Endothelial cell of umbilical vein (primary cell): ENCODE results near the gene ZNF23. TPM values are rescaled to one million over a fixed set of nuclear protein-coding genes. Genes with fewer than 3 reads are reported as not detected.

Experiments
- BruUV-seq: library from RNA; stranded (reverse); fragments of 400-500 nt; replicated peaks from 2 replicates; lab custom pipeline; 2021; lab: Mats Ljungman, UMichigan
- CTCF ChIA-PET: fragments of 300-600, 350-600 bp; sonication (Branson Sonifier 250); formaldehyde crosslinking; loops from one replicate; lab custom pipeline; 2021; ENCODE audit warnings: antibody characterized with exemption, inconsistent platforms; lab: Charles Lee
- POLR2A ChIA-PET: fragments of 300-600, 350-600 bp; sonication (Branson Sonifier 250); formaldehyde crosslinking; loops from one replicate; lab custom pipeline; 2021; ENCODE audit warnings: antibody characterized with exemption, inconsistent platforms; lab: Charles Lee
- DNase-seq: peaks from one replicate; pipeline ENCODE4 v3.0.0-alpha.2; 2011; ENCODE audit warnings: low read depth, low spot score
- FAIRE-seq: peaks from 2 replicates; lab custom pipeline; 2011; peaks lifted over from hg19 to GRCh38; lab: Jason Lieb, UNC
- H2AFZ ChIP-seq: 2 replicates; pipeline ENCODE4 v1.6.0; 2012; ENCODE audit warnings: low read depth, low read length, control low read depth, inconsistent platforms
- H3K27ac ChIP-seq: 2 replicates; pipeline ENCODE4 v1.5.1; 2011; ENCODE audit warnings: low read depth, mild to moderate bottlenecking, control low read depth, low read length, moderate library complexity; ENCODE audit not compliant: insufficient read depth
- H3K27me3 ChIP-seq, 2 experiments: 2 replicates each; pipeline versions ENCODE4 v1.6.0 to v1.6.1; 2011; ENCODE audit warnings: low read length in 2 of 2, mixed read lengths in 1 of 2; ENCODE audit not compliant: control insufficient read depth in 2 of 2, insufficient read depth in 2 of 2
- H3K36me3 ChIP-seq, 2 experiments: 2 replicates in 1 of 2; 3 replicates in 1 of 2; pipeline ENCODE4 v1.5.1; 2011; ENCODE audit warnings: low read length in 2 of 2, mild to moderate bottlenecking in 1 of 2, moderate library complexity in 1 of 2; ENCODE audit not compliant: control insufficient read depth in 2 of 2, insufficient read depth in 2 of 2; ENCODE audit errors: extremely low read depth in 1 of 2
- H3K4me1 ChIP-seq: 3 replicates; pipeline ENCODE4 v1.5.1; 2011; ENCODE audit warnings: mild to moderate bottlenecking, low read length; ENCODE audit not compliant: control insufficient read depth, insufficient read depth; ENCODE audit errors: extremely low read depth
- H3K4me2 ChIP-seq: 2 replicates; pipeline ENCODE4 v1.6.1; 2011; ENCODE audit warnings: low read length, control low read depth, mixed read lengths; ENCODE audit not compliant: insufficient read depth
- H3K4me3 ChIP-seq, 3 experiments: fragments of 200-600 bp in 1 of 3; sonication (generic), shearing (Covaris generic) in 1 of 3; replicated peaks in 1 of 3; 2 replicates each; pipeline ENCODE4 v1.5.1; 2011 to 2016; ENCODE audit warnings: control low read depth in 3 of 3, low read length in 3 of 3, mild to moderate bottlenecking in 2 of 3, inconsistent platforms in 1 of 3, low read depth in 1 of 3, moderate library complexity in 1 of 3; ENCODE audit not compliant: insufficient read depth in 1 of 3
- H3K79me2 ChIP-seq: 2 replicates; pipeline ENCODE4 v1.6.0; 2012; ENCODE audit warnings: low read length, inconsistent platforms; ENCODE audit not compliant: control insufficient read depth, insufficient read depth
- H3K9ac ChIP-seq: replicated peaks from 2 replicates; pipeline ENCODE3; 2011; ENCODE audit warnings: low read length, control low read depth; ENCODE audit not compliant: insufficient read depth; ENCODE audit errors: extremely low read depth
- H3K9me1 ChIP-seq: replicated peaks from 3 replicates; pipeline ENCODE4 v1.6.0; 2011; ENCODE audit warnings: mild to moderate bottlenecking, low read length; ENCODE audit not compliant: control insufficient read depth, insufficient read depth; ENCODE audit errors: extremely low read depth
- H3K9me3 ChIP-seq: replicated peaks from 2 replicates; pipeline ENCODE4 v1.5.1; 2012; ENCODE audit warnings: low read length, inconsistent platforms; ENCODE audit not compliant: control insufficient read depth, insufficient read depth
- H4K20me1 ChIP-seq: replicated peaks from 2 replicates; pipeline ENCODE3; 2011; ENCODE audit warnings: mild to moderate bottlenecking, low read length; ENCODE audit not compliant: control insufficient read depth, insufficient read depth; ENCODE audit errors: extremely low read depth
- EZH2 ChIP-seq: IDR thresholded peaks from 2 replicates; pipeline ENCODE4 v1.6.1; 2012; ENCODE audit warnings: borderline replicate concordance, low read depth, mild to moderate bottlenecking, moderate library complexity, low read length, inconsistent platforms; ENCODE audit not compliant: severe bottlenecking
- FOS ChIP-seq: IDR thresholded peaks from 2 replicates; pipeline ENCODE4 v1.6.1; 2011; ENCODE audit warnings: mild to moderate bottlenecking, low read length, moderate library complexity, borderline replicate concordance; ENCODE audit not compliant: insufficient read depth
- GATA2 ChIP-seq: IDR thresholded peaks from 2 replicates; pipeline ENCODE4 v1.7.0; 2011; ENCODE audit warnings: low read depth, mild to moderate bottlenecking, moderate library complexity, mixed read lengths, low read length; ENCODE audit not compliant: insufficient read length, insufficient read depth
- JUN ChIP-seq: IDR thresholded peaks from 2 replicates; pipeline ENCODE4 v1.6.1; 2011; ENCODE audit warnings: borderline replicate concordance, low read depth; ENCODE audit not compliant: insufficient read length, insufficient read depth
- MYC ChIP-seq: IDR thresholded peaks from one replicate; pipeline ENCODE4 v1.6.1; 2011; ENCODE audit warnings: mild to moderate bottlenecking, low read depth, low read length
- POLR2A ChIP-seq: IDR thresholded peaks from 2 replicates; pipeline ENCODE4 v1.6.1; 2012; ENCODE audit warnings: low read depth, mild to moderate bottlenecking, control low read depth, low read length
- POLR2AphosphoS5 ChIP-seq: IDR thresholded peaks from 2 replicates; pipeline ENCODE4 v1.6.1; 2012; ENCODE audit warnings: low read depth, mild to moderate bottlenecking, control low read depth, low read length, moderate library complexity; ENCODE audit not compliant: insufficient read depth
- dilution Hi-C: fragments of 300-500 bp; cut with MboI; formaldehyde crosslinking; loops from one replicate; pipeline ENCODE4 v1.15.0; 2019; ENCODE audit warnings: low sequenced_read_pairs; ENCODE audit not compliant: extremely low pct_ligation_motif_present
- intact Hi-C: fragments of 100-400 bp; cut with micrococcal nuclease; formaldehyde crosslinking; loops from one replicate; pipeline ENCODE4 v1.10.0; 2022
- polyA plus RNA-seq, 4 experiments: library from polyadenylated mRNA; depleted of rRNA in 3 of 4; stranded (reverse) in 3 of 4; unstranded in 1 of 4; fragments of >200 nt; gene quantifications; 2 replicates each; pipeline versions ENCODE4 v1.2.1 to v1.2.3, GENCODE V29; 2011 to 2012; ENCODE audit warnings: missing spikeins in 1 of 4
- total RNA-seq: library from RNA; stranded (reverse); gene quantifications from 2 replicates; pipeline ENCODE4 v1.2.3, GENCODE V29; 2021
- TF ChIP-seq, protein P1 (sequence below): IDR thresholded peaks from 2 replicates; pipeline ENCODE4 v1.6.1; 2011; ENCODE audit not compliant: insufficient read depth, insufficient read length
- TF ChIP-seq, protein P2 (sequence below), 2 donors: IDR thresholded peaks; 1 replicate in 1 of 2; 2 replicates in 1 of 2; pipeline ENCODE4 v1.5.1; 2011; ENCODE audit warnings: low read length in 2 of 2, mild to moderate bottlenecking in 2 of 2, moderate library complexity in 2 of 2, control low read depth in 1 of 2, inconsistent platforms in 1 of 2, low read depth in 1 of 2; ENCODE audit not compliant: insufficient read depth in 1 of 2; ENCODE audit errors: extremely low read depth in 1 of 2

Gene ZNF23
- total and polyA plus RNA-seq, 2 donors (not counting 3 experiments of a cell fraction or from before 2014, with no cell fraction given) = 2.1 to 6.4 TPM

GRCh38 chr16:71492786-71493185, 30.7 kb upstream of the ZNF23 start:
- Histone ChIP-seq H2AFZ (no peak overlapping the region), H3K4me1 (no peaks in the 10 kb centered on the region), H3K9me3 (no peaks in the 10 kb centered on the region), H3K36me3 (no peaks in the 10 kb centered on the region), H3K27me3 (peaks cover 0 to 5% of the 10 kb centered on the region in 2 experiments), H3K27ac (no peak overlapping the region), H3K9ac (no peak overlapping the region), H3K79me2 (no peaks in the 10 kb centered on the region), H3K9me1 (no peaks in the 10 kb centered on the region), H3K4me3 (no peak overlapping the region), H4K20me1 (no peaks in the 10 kb centered on the region), H3K4me2 (no peak overlapping the region)
- DNase-seq (no peak), FAIRE-seq (no peak)
- POLR2A ChIA-PET = no interaction called here
- dilution Hi-C loops (no loop called here), intact Hi-C loops (no loop called here)
- TF ChIP-seq, protein P1, sequence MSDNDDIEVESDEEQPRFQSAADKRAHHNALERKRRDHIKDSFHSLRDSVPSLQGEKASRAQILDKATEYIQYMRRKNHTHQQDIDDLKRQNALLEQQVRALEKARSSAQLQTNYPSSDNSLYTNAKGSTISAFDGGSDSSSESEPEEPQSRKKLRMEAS = no peak
- TF ChIP-seq JUN = no peak
- TF ChIP-seq GATA2 = no peak
- TF ChIP-seq FOS = no peak
- TF ChIP-seq, protein P2, sequence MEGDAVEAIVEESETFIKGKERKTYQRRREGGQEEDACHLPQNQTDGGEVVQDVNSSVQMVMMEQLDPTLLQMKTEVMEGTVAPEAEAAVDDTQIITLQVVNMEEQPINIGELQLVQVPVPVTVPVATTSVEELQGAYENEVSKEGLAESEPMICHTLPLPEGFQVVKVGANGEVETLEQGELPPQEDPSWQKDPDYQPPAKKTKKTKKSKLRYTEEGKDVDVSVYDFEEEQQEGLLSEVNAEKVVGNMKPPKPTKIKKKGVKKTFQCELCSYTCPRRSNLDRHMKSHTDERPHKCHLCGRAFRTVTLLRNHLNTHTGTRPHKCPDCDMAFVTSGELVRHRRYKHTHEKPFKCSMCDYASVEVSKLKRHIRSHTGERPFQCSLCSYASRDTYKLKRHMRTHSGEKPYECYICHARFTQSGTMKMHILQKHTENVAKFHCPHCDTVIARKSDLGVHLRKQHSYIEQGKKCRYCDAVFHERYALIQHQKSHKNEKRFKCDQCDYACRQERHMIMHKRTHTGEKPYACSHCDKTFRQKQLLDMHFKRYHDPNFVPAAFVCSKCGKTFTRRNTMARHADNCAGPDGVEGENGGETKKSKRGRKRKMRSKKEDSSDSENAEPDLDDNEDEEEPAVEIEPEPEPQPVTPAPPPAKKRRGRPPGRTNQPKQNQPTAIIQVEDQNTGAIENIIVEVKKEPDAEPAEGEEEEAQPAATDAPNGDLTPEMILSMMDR (IDR thresholded peaks at IDR 0.05; ENCODE audit: extremely low read depth in 1 of 2, insufficient read depth in 1 of 2, low read depth in 1 of 2, low read length in 2 of 2) = no peak
- no peak for TF ChIP-seq POLR2A
- TF ChIP-seq EZH2 = no peak
- no peak for TF ChIP-seq POLR2AphosphoS5
- no peak for TF ChIP-seq MYC
- CTCF ChIA-PET = interaction anchor here (1.7 to 2.9 kb wide), 2 partner anchors 31 to 79 kb away, joined by 4 to 17 read pairs; partner anchors contain the start of gene ZNF23
- no TSS peak for BruUV-seq
